HG03064 (cell line): ENCODE data around the gene MACF1.
"Not testable (repeated sequence)": the region's sequence is repeated elsewhere in the genome, so short reads cannot be mapped to it uniquely, and the experiment has no call there.

Experiments used
- ATAC-seq: cut with Tn5 transposase; IDR thresholded peaks from one replicate; pipeline ENCODE4 v1.9.1; 2021; ENCODE audit warnings: low read depth; ENCODE audit not compliant: unreplicated experiment

Gene MACF1

GRCh38 chr1:39526466-39527189, 322.1 kb downstream of the MACF1 start:
- ATAC-seq = no peak

- ATAC-seq = not testable (repeated sequence)
Observed at GRCh38 chr1:39527190-39527579, 322.7 kb downstream of the MACF1 start.

- no peak for ATAC-seq
Observed at GRCh38 chr1:39528082-39528481, 323.6 kb downstream of the MACF1 start.

- no peak for ATAC-seq
Observed at GRCh38 chr1:39529901-39530535, 325.5 kb downstream of the MACF1 start.

- ATAC-seq = no peak
Observed at GRCh38 chr1:39531526-39531925, 327.0 kb downstream of the MACF1 start.

GRCh38 chr1:39533442-39533841, 328.9 kb downstream of the MACF1 start:
- ATAC-seq = no peak
